K562 (cell line): ENCODE data around the gene TP53TG5. TPM values are rescaled to one million over a fixed set of nuclear protein-coding genes. Genes with fewer than 3 reads are reported as not detected.
A peak's percentile ranks its signal among the peaks of the same experiment; 100 is the strongest.

Experiments
- ATAC-seq: fragments of 200-7000 bp; cut with Tn5 transposase; 3 replicates; pipeline ENCODE4 v1.9.1; 2020; ENCODE audit warnings: moderate library complexity
- BruUV-seq: library from RNA; stranded (reverse); fragments of 400-500 nt; replicated peaks from 2 replicates; lab custom pipeline; 2021; lab: Mats Ljungman, UMichigan
- CTCF ChIA-PET: fragments of 300-600 bp; formaldehyde crosslinking; extraction: SDS; loops from one replicate; lab custom pipeline; 2021; ENCODE audit warnings: low intra/inter-chr PET ratio; lab: Yijun Ruan, JAX
- POLR2A ChIA-PET: fragments of 300-600, 350-650 bp; sonication (Branson Sonifier 250); formaldehyde crosslinking; extraction: SDS; loops from one replicate; lab custom pipeline; 2021; ENCODE audit warnings: antibody characterized with exemption, inconsistent platforms; lab: Yijun Ruan, JAX
- DNase-seq, 4 experiments: peaks; one replicate each; pipeline versions ENCODE4 v3.0.0 to v3.0.0-alpha.2; 2011 to 2018; ENCODE audit warnings: low spot score in 3 of 4, mixed read lengths in 3 of 4; ENCODE audit errors: extremely low read depth in 1 of 4
- FAIRE-seq: peaks from 2 replicates; lab custom pipeline; 2011; peaks lifted over from hg19 to GRCh38; lab: Jason Lieb, UNC
- H2AFZ ChIP-seq: 2 replicates; pipeline ENCODE4 v1.6.0; 2011; ENCODE audit warnings: low read depth, low read length, control low read depth, inconsistent platforms
- H3K27ac ChIP-seq: fragments of 200-600 bp; 3 replicates; pipeline ENCODE4 v1.8.0; 2011; ENCODE audit warnings: low read depth, mild to moderate bottlenecking, control low read depth, inconsistent platforms, low read length, moderate library complexity, mixed read lengths; ENCODE audit errors: extremely low read depth
- H3K27me3 ChIP-seq, 2 experiments: fragments of 300-600 bp in 1 of 2; 2 replicates in 1 of 2; 3 replicates in 1 of 2; pipeline versions ENCODE4 v1.6.0 to v1.8.0; 2011; ENCODE audit warnings: inconsistent platforms in 2 of 2, low read length in 2 of 2, mild to moderate bottlenecking in 1 of 2, mixed read lengths in 1 of 2, moderate library complexity in 1 of 2; ENCODE audit not compliant: control insufficient read depth in 2 of 2, insufficient read depth in 2 of 2
- H3K36me3 ChIP-seq: fragments of 300-600 bp; 3 replicates; pipeline ENCODE4 v1.8.0; 2011; ENCODE audit warnings: mild to moderate bottlenecking, low read length, inconsistent platforms; ENCODE audit not compliant: control insufficient read depth, insufficient read depth
- H3K4me1 ChIP-seq, 2 experiments: fragments of 200-600 bp in 1 of 2; replicated peaks in 1 of 2; 2 replicates in 1 of 2; 3 replicates in 1 of 2; pipeline versions ENCODE4 v1.5.1 to v1.8.0; 2011; ENCODE audit warnings: inconsistent platforms in 2 of 2, low read length in 2 of 2, mild to moderate bottlenecking in 1 of 2, mixed read lengths in 1 of 2, moderate library complexity in 1 of 2; ENCODE audit not compliant: control insufficient read depth in 2 of 2, insufficient read depth in 2 of 2
- H3K4me2 ChIP-seq: 2 replicates; pipeline ENCODE4 v1.6.1; 2011; ENCODE audit warnings: low read length, control low read depth, inconsistent platforms, mixed read lengths; ENCODE audit not compliant: insufficient read depth
- H3K4me3 ChIP-seq: fragments of 200-600 bp; sonication (generic), shearing (Covaris generic); 2 replicates; pipeline ENCODE4 v1.5.1; 2016; ENCODE audit warnings: control low read depth, inconsistent platforms
- H3K79me2 ChIP-seq: fragments of 200-600 bp; 3 replicates; pipeline ENCODE4 v1.8.0; 2011; ENCODE audit warnings: low read length, inconsistent platforms; ENCODE audit not compliant: control insufficient read depth, insufficient read depth
- H3K9ac ChIP-seq, 2 experiments: 2 replicates each; pipeline versions ENCODE4 v1.6.0 to v1.6.1; 2011; ENCODE audit warnings: low read depth in 2 of 2, low read length in 2 of 2, control low read depth in 1 of 2, inconsistent platforms in 1 of 2, mild to moderate bottlenecking in 1 of 2, mixed read lengths in 1 of 2; ENCODE audit not compliant: insufficient read depth in 1 of 2
- H3K9me1 ChIP-seq: one replicate; pipeline ENCODE4 v1.6.0; 2011; ENCODE audit warnings: inconsistent platforms, mild to moderate bottlenecking, low read length, moderate library complexity; ENCODE audit not compliant: control insufficient read depth, insufficient read depth
- H3K9me3 ChIP-seq: replicated peaks from 2 replicates; pipeline ENCODE4 v1.5.1; 2011; ENCODE audit warnings: low read depth, low read length, inconsistent platforms; ENCODE audit not compliant: control insufficient read depth, insufficient read depth
- H4K20me1 ChIP-seq: replicated peaks from 2 replicates; pipeline ENCODE4 v1.6.1; 2011; ENCODE audit warnings: low read length, inconsistent platforms, mixed read lengths; ENCODE audit not compliant: control insufficient read depth, insufficient read depth
- CBX2 ChIP-seq: fragments of 200-600 bp; sonication (generic); IDR thresholded peaks from one replicate; pipeline ENCODE4 v1.6.1; 2012; ENCODE audit warnings: mild to moderate bottlenecking, low read length, inconsistent platforms; ENCODE audit not compliant: insufficient read depth, poor library complexity, severe bottlenecking
- ESRRA ChIP-seq: fragments of 450-650 bp; IDR thresholded peaks from 2 replicates; pipeline ENCODE4 v1.6.1; 2014; ENCODE audit warnings: low read depth, mild to moderate bottlenecking, moderate library complexity, borderline replicate concordance
- FOS ChIP-seq: IDR thresholded peaks from 3 replicates; pipeline ENCODE4 v1.6.1; 2011; ENCODE audit not compliant: insufficient read length; ENCODE audit errors: extremely low read depth
- ILF3 ChIP-seq: fragments of 450-650 bp; IDR thresholded peaks from 2 replicates; pipeline ENCODE4 v1.6.1; 2018; ENCODE audit warnings: antibody characterized with exemption, mild to moderate bottlenecking, moderate library complexity, borderline replicate concordance
- KDM4B ChIP-seq, 2 experiments: fragments of 450-650 bp in 1 of 2; sonication (generic) in 1 of 2; IDR thresholded peaks; 2 replicates each; pipeline ENCODE4 v1.6.1; 2016 to 2017; ENCODE audit warnings: borderline replicate concordance in 2 of 2, antibody characterized with exemption in 1 of 2, low read depth in 1 of 2, mild to moderate bottlenecking in 1 of 2
- PRPF4 ChIP-seq: fragments of 200-400 bp; formaldehyde crosslinking; IDR thresholded peaks from one replicate; pipeline ENCODE4 v1.6.1; 2017; ENCODE audit warnings: low read length, low read depth, mild to moderate bottlenecking; ENCODE audit not compliant: insufficient read depth, poor library complexity, severe bottlenecking
- ZNF347 ChIP-seq: fragments of 450-650 bp; formaldehyde crosslinking; IDR thresholded peaks from 2 replicates; pipeline ENCODE4 v1.4.0; 2020; ENCODE audit warnings: low read depth, mild to moderate bottlenecking, moderate library complexity
- ZNF695 ChIP-seq: fragments of 450-650 bp; formaldehyde crosslinking; IDR thresholded peaks from 2 replicates; pipeline ENCODE4 v1.4.0; 2020; ENCODE audit warnings: mild to moderate bottlenecking, moderate library complexity
- WGBS: fragments of 100-300 bp; shearing (Covaris generic); methylation state at CpG from one replicate; pipeline ENCODE4 v1.1.6; 2016; ENCODE audit warnings: low coverage, mixed read lengths; ENCODE audit not compliant: insufficient coverage; ENCODE audit errors: missing lambda C conversion rate; 5-methylcytosine and 5-hydroxymethylcytosine counted together
- in situ Hi-C: fragments of 300-500 bp; cut with MboI; formaldehyde crosslinking; loops from 4 replicates; pipeline ENCODE4 v1.15.0; 2018; ENCODE audit warnings: inconsistent platforms, mixed read lengths
- intact Hi-C: fragments of 100-400 bp; cut with micrococcal nuclease; formaldehyde crosslinking; loops from 2 replicates; pipeline ENCODE4 v1.14.2; 2022
- polyA plus RNA-seq, 8 experiments: library from polyadenylated mRNA; depleted of rRNA in 4 of 8; stranded (reverse) in 5 of 8; unstranded in 3 of 8; fragments of >200 nt; fragmentation: Nextera tagmentation in 2 of 8; fragmentation: Illumina TruSeq in 1 of 8; extraction: Ambion mirVana in 2 of 8; extraction: Trizol in 1 of 8; gene quantifications; 2 replicates each; pipeline versions ENCODE4 v1.2.1 to v1.2.3, GENCODE V29; 2011 to 2014; ENCODE audit warnings: inconsistent platforms in 1 of 8, missing spikeins in 1 of 8
- total RNA-seq, 7 experiments: library from RNA; depleted of rRNA in 6 of 7; stranded (reverse); fragments of >200 nt in 6 of 7; fragmentation: Illumina TruSeq in 2 of 7; extraction: Trizol in 2 of 7; gene quantifications; 2 replicates each; pipeline versions ENCODE4 v1.2.1 to v1.2.3, GENCODE V29; 2011 to 2021; ENCODE audit warnings: low replicate concordance in 1 of 7
- TF ChIP-seq, protein P1 (sequence below): fragments of 250-450 bp; sonication (Bioruptor Pico); IDR thresholded peaks from 2 replicates; pipeline ENCODE4 v1.4.0; 2020; ENCODE audit warnings: mild to moderate bottlenecking
- TF ChIP-seq, protein P2 (sequence below): fragments of 450-650 bp; formaldehyde crosslinking; IDR thresholded peaks from 2 replicates; pipeline ENCODE4 v1.4.0; 2022; ENCODE audit warnings: mild to moderate bottlenecking, moderate library complexity
- TF ChIP-seq, protein P3 (sequence below): fragments of 450-650 bp; IDR thresholded peaks from 2 replicates; pipeline ENCODE4 v1.6.1; 2018; ENCODE audit not compliant: partially characterized antibody
- TF ChIP-seq, protein P4 (sequence below): fragments of 150-350 bp; conservative IDR thresholded peaks from 2 replicates; pipeline ENCODE4 v1.6.1; 2014; ENCODE audit warnings: low read length

The TP53TG5 gene
- total and polyA plus RNA-seq, 9 of the 15 experiments (the other 6 are each of a cell fraction or from before 2014, with no cell fraction given), result 0.04 to 0.05 (median 0.04) TPM; not detected in 6

DNA sequence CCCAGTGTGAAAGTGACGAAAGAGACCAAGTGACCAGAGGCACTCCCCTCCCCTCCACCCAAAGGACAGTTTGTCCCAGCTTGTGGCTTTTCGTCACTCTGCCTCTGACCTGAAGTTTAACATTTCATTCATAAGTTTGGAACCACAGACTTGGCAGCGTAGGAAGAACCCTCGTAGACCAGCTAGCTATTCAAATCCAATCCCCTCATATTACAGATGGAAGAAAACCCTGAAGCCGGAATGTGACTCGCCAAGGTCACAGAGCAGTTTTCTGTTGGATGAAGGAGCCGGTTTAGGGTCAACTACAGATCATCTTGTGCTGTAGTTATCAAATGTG lies 19.1 kb downstream of the TP53TG5 start:
- Histone ChIP-seq H3K9me3 (no peaks in the 10 kb centered on the region), H3K4me2 (no peak overlapping the region), H3K27me3 (no peaks in the 10 kb centered on the region), H3K9ac (no peak overlapping the region), H3K27ac (no peak overlapping the region; the same call in 2 of the 3 replicates), H3K9me1 (no peaks in the 10 kb centered on the region), H3K4me1 (peaks cover 7 to 29% of the 10 kb centered on the region in 2 experiments), H3K79me2 (peaks cover 8% of the 10 kb centered on the region), H3K4me3 (no peak overlapping the region), H4K20me1 (no peaks in the 10 kb centered on the region), H3K36me3 (no peaks in the 10 kb centered on the region), H2AFZ (peak overlapping the region; percentile 96)
- no peak for FAIRE-seq
- no peak for ATAC-seq
- in situ Hi-C loops (no loop called here), intact Hi-C loops (no loop called here)
- ChIA-PET POLR2A (interaction anchor here (0.6 to 3.1 kb wide), 4 partner anchors 12 to 258 kb away, joined by 3 to 14 read pairs (median 6); no protein-coding TSS in a partner anchor), CTCF (no interaction called here)
- DNase-seq, result no peak
- no TSS peak for BruUV-seq
- WGBS, result 73% methylated on average over 7 of the region's 7 CpGs
- TF ChIP-seq PRPF4 (no peak), ZNF347 (CRISPR knock-in tag) (no peak), KDM4B (IDR thresholded peaks at IDR 0.05; ENCODE audit: borderline replicate concordance in 2 of 2, low read depth in 1 of 2) (no peak), CBX2 (no peak), FOS (no peak), ESRRA (no peak), ILF3 (no peak), ZNF695 (CRISPR knock-in tag) (no peak)
- TF ChIP-seq, protein P1, sequence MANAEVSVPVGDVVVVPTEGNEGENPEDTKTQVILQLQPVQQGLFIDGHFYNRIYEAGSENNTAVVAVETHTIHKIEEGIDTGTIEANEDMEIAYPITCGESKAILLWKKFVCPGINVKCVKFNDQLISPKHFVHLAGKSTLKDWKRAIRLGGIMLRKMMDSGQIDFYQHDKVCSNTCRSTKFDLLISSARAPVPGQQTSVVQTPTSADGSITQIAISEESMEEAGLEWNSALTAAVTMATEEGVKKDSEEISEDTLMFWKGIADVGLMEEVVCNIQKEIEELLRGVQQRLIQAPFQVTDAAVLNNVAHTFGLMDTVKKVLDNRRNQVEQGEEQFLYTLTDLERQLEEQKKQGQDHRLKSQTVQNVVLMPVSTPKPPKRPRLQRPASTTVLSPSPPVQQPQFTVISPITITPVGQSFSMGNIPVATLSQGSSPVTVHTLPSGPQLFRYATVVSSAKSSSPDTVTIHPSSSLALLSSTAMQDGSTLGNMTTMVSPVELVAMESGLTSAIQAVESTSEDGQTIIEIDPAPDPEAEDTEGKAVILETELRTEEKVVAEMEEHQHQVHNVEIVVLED (CRISPR knock-in tag), result no peak
- TF ChIP-seq, protein P2, sequence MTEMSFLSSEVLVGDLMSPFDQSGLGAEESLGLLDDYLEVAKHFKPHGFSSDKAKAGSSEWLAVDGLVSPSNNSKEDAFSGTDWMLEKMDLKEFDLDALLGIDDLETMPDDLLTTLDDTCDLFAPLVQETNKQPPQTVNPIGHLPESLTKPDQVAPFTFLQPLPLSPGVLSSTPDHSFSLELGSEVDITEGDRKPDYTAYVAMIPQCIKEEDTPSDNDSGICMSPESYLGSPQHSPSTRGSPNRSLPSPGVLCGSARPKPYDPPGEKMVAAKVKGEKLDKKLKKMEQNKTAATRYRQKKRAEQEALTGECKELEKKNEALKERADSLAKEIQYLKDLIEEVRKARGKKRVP, result no peak
- TF ChIP-seq, protein P3, sequence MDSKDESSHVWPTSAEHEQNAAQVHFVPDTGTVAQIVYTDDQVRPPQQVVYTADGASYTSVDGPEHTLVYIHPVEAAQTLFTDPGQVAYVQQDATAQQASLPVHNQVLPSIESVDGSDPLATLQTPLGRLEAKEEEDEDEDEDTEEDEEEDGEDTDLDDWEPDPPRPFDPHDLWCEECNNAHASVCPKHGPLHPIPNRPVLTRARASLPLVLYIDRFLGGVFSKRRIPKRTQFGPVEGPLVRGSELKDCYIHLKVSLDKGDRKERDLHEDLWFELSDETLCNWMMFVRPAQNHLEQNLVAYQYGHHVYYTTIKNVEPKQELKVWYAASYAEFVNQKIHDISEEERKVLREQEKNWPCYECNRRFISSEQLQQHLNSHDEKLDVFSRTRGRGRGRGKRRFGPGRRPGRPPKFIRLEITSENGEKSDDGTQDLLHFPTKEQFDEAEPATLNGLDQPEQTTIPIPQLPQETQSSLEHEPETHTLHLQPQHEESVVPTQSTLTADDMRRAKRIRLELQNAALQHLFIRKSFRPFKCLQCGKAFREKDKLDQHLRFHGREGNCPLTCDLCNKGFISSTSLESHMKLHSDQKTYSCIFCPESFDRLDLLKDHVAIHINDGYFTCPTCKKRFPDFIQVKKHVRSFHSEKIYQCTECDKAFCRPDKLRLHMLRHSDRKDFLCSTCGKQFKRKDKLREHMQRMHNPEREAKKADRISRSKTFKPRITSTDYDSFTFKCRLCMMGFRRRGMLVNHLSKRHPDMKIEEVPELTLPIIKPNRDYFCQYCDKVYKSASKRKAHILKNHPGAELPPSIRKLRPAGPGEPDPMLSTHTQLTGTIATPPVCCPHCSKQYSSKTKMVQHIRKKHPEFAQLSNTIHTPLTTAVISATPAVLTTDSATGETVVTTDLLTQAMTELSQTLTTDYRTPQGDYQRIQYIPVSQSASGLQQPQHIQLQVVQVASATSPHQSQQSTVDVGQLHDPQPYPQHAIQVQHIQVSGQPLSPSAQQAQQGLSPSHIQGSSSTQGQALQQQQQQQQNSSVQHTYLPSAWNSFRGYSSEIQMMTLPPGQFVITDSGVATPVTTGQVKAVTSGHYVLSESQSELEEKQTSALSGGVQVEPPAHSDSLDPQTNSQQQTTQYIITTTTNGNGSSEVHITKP, result no peak
- TF ChIP-seq, protein P4, sequence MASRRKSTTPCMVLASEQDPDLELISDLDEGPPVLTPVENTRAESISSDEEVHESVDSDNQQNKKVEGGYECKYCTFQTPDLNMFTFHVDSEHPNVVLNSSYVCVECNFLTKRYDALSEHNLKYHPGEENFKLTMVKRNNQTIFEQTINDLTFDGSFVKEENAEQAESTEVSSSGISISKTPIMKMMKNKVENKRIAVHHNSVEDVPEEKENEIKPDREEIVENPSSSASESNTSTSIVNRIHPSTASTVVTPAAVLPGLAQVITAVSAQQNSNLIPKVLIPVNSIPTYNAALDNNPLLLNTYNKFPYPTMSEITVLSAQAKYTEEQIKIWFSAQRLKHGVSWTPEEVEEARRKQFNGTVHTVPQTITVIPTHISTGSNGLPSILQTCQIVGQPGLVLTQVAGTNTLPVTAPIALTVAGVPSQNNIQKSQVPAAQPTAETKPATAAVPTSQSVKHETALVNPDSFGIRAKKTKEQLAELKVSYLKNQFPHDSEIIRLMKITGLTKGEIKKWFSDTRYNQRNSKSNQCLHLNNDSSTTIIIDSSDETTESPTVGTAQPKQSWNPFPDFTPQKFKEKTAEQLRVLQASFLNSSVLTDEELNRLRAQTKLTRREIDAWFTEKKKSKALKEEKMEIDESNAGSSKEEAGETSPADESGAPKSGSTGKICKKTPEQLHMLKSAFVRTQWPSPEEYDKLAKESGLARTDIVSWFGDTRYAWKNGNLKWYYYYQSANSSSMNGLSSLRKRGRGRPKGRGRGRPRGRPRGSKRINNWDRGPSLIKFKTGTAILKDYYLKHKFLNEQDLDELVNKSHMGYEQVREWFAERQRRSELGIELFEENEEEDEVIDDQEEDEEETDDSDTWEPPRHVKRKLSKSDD, result no peak
